NCI-H2107 treated with DMSO at 0.1 percent for 48 hours (cell line): Measurements from ENCODE around the gene TNIP1.
A peak's percentile ranks its signal among the peaks of the same experiment; 100 is the strongest.

ENCODE experiments used
- DNase-seq: peaks from one replicate; lab custom pipeline; 2025; ENCODE audit not compliant: unreplicated experiment; lab: John Stamatoyannopoulos, UW

The TNIP1 gene, protein sequence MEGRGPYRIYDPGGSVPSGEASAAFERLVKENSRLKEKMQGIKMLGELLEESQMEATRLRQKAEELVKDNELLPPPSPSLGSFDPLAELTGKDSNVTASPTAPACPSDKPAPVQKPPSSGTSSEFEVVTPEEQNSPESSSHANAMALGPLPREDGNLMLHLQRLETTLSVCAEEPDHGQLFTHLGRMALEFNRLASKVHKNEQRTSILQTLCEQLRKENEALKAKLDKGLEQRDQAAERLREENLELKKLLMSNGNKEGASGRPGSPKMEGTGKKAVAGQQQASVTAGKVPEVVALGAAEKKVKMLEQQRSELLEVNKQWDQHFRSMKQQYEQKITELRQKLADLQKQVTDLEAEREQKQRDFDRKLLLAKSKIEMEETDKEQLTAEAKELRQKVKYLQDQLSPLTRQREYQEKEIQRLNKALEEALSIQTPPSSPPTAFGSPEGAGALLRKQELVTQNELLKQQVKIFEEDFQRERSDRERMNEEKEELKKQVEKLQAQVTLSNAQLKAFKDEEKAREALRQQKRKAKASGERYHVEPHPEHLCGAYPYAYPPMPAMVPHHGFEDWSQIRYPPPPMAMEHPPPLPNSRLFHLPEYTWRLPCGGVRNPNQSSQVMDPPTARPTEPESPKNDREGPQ

DNA sequence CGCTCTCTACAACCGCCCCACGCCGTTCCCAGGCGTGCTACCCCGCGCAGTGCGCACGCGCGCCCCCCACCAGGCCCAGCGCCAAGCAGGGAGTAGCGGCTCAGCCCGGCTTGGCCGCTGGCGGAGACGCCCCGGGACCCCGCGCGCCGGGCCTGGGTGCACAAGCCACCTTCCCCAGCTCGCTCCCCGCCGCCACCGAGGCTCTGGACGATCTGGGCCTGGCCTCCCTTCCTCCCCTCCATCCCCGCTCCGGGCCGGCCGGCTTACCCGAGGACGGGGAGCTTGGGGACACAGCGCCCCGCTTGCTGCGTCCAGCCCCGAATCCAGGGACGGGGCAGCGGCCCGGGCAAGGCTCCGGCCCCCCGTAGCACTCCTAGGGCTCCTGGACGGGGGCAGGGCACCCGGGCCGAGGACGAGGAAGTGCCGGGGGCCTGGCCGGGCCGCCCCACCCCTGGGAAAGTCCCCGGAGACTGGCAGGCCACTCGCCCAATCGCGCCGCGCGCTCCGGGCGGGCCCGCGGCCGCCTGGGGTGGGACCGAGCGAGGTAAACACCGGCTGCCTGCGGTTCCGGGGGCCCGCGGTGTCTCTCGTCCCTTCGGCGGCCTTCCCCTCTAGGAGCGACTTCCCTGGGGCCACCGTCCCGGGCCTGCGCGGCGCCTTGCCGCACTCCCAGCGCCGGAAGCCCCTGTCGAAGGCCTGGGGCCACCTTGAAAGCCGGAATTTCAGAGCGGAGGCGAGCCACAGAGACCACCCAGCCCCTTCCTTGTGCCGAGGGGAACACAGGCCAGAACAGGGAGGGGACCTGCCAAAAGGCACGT lies at the start of gene TNIP1:
TSS of gene TNIP1 (minus strand) at position 422 of the 818 bp plus-strand sequence. CDS start 15,939 bp downstream, outside the sequence.
- peak; percentile 42 for DNase-seq

DNA sequence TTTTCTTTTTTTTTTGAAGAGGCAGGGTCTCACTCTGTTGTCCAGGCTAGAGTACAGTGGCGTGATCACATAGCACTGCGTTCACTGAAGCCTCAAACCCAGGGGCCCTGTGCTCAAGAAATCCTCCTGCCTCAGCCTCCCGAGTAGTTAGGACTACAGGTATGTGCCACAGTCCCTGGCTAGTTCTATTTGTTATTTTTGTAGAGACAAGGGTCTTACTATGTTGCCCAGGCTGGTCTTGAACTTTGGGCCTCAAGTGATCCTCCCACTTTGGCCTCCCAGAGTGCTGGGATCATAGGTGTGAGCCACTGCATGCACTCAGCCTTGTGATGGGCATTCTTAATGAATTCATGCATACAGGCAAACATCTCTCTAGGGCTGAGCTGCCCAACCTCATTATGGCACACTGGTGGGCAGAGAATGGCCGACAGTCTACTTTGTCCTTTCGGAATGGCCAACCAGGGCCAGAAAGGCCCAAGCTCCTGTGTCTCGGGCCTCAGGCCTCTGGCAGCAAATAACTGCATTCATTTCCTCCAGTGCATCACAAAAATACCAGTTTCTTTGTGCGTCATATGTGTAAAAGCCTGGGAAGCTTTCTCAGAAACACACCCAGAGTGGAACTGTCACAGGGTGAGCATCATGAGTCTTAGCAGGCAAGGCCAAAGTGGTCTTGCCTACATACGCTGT lies 49.5 kb upstream of the TNIP1 start:
- DNase-seq: no peak

DNA sequence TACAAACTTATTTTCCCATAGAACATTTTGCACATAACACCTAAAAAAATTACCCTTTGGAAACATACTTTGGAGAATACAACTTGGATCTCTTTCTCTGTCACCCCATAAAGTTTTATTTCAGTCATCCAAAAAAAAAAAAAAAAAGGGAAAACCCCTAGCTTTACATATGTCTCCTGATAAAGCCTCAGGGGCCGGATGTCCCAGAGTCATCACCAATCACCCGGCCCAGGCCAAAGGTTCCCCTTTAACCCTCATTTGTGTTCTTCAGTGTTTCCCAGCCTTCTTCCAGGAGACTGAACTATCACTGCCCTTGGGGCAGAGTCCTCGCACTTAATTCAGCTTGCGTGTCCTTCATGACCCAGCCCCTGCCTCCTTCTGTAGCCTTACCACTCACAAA lies 48.0 kb upstream of the TNIP1 start:
- DNase-seq: no peak

DNA sequence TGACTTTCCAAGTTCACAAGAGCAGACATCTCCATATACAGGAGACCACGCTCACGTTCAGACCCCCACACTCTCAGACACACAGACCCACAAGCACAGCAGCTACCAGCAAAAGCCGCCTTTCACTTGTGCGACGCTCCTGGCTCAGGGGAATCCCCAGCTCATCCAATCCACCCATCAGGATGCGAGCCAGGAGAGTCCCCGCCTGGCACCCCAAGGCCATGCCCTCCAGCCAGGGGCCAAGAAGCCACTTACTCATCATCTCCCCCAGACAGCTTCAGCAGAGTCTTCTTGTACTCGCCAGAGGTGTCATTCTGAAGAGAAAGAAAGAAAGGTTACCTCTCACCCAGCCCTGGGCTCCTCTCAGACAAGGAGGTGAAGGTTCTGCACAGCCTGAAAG lies 47.1 kb upstream of the TNIP1 start:
- no peak for DNase-seq

DNA sequence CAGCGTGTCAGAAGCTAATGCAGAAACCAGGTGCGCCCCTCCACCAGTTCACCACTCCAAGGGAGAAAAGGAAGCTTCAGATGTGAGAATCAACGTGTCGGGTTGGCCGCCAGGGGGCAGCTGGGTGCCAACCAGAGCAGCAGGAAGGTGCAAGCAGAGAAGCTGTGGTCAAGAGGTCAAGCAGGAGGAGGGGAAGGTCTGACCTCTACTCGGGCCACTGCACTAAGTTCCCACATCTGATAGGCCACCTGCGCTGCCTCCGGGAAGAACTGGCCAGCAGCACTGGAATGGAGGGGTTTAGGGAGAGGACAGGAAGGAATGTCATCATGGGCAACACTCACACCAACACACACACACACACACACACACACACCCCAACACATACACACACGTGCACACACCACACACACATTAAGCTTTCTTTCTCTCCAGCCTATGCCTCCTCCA lies 45.4 kb upstream of the TNIP1 start:
- DNase-seq: no peak

DNA sequence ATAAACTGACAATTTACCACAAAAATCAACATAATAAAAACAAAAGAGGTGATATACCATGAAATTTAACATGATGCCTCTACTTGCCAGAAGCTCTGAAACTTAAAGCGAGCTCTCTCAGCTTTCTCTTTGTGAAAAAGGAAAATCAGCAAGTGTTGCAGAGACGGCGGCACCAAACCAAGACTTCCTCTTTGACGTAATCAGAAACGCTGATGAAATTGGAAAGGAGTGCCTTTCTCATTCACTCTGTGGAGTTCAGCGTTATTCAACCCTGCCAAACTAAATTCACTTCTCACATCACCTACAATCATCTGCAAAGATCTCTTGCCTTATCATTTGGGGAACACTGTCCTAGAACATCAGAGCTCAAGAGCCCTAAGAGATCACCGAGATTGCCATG lies 44.6 kb upstream of the TNIP1 start:
- no peak for DNase-seq

DNA sequence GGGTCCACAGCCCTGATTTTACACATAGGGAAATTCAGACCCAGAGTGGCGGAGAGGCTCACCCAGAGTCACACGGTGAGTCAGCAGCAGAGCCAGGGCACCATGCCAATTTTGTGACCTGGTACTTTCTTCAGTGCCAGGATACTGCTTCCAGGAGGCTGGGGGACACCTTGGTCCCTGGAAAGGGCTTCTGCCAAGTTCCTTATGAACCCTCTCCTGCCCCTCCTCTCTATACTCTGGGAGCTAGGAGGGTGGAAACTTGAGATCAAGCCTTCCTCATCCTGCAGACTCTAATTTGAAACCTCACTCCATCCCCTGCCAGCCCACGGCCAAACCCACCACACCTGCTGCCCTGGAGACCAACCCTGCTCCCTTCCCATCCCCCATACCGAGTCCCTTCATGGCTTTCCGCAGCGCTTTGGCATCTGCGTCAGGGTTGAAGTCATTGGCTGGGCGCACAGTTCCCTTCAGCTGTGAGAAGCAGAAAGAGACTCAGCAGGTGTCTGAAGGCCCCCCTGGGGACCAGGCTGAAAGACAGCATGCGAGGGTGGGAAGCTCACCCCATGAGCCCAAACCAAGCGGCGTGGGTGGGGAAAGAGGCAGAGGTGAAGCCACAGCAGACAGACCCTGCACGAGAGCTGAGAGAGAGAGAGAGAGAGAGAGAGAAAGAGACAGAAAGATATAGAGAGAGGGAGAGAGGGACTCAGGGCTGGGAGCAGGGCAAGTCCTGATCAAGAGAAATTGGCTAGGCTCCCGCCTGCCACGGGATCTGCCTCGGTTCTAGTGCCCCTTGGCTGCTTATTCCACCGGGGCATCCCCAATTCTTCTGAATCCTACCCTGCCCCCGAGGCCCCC lies 43.3 kb upstream of the TNIP1 start:
- DNase-seq: peak; percentile 83

DNA sequence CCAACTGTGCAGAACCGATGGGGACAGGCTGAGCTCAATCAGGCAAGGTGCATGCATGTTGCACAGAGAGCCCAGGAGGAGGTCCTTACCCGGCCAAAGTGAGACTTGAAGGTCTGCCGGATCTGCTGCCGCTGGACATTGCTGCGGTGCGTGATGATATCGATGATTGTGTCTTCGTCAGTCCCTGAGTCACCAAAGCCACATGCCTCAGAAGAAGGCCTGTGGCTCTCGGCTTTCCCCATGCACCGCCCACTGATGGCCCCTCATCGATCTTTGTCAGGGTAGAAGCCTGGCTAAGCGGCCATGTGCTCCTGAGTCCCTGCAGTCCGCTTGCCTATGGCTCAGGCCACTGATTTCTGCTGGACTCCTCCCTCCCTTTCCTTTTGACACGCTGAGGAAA lies 42.0 kb upstream of the TNIP1 start:
- DNase-seq: no peak

DNA sequence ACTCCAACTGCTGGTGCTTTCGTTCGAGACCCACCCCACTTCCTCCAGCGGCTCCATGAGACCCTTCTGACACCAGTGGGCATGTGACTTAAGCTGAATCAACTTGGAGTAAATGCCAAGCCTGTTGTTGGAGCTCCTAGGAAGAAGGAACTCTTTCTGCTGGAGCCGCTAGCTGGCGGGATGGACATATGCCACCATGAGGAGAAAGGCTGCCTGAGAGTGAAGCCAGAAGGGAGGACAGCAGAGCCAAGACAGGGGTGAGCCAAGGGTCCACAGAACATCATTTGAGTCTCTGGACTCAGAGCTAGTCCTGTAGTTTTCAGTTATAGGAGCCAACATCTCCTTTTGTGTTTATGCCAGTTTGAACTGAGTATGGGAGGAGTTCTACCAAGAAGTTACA lies 40.8 kb upstream of the TNIP1 start:
- DNase-seq: no peak

DNA sequence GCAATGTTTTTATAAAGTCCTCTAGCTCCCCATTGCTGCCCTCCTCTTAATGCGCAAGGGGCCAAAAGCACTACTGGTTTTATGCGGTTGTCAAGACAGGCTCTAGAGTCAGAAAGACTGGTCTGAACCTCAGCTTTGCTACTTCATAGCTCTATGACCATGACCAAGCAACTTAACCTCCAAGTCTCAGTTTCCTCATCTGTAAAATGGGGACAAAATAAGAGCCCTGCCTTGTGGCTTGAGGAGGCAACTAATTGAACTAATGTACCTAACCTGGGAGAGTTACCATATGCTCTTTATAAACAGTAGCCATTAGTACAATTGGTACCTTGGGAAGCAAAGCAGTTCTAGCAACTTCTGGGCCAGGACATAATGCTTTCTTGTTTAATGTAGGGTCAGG lies 40.3 kb upstream of the TNIP1 start:
- DNase-seq: no peak

DNA sequence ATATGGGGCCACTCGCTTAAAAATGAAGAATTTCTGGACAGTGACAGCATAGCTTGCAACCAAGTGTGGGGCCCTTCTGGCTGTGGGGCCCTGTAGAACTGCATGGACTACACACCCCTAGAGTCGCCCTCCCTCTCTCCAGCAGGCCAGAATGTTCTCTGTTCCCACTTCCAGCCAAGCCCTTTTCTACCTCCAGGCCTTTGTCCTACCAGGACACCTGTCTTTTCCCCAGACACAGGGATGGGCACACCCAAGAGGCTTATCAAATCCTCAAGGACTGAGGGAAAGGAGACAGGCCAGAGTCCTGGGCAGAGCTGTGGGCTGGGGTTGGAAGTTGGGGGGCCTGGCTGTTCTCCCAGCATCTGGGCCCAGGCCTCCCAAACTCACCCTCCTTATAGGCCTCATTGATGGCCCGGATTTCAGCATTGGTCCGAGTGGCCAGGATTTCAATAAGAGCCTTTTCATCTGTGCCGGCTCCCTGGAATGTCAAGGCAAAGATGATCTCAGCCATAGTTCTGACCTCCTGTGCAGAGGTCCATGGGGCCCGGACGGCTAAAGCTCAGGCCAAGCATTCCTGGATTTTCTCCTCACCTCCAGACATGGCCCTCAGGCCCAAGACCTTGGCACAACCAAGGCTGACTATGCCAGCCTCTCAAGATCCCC lies 38.2 kb upstream of the TNIP1 start:
- DNase-seq: no peak

DNA sequence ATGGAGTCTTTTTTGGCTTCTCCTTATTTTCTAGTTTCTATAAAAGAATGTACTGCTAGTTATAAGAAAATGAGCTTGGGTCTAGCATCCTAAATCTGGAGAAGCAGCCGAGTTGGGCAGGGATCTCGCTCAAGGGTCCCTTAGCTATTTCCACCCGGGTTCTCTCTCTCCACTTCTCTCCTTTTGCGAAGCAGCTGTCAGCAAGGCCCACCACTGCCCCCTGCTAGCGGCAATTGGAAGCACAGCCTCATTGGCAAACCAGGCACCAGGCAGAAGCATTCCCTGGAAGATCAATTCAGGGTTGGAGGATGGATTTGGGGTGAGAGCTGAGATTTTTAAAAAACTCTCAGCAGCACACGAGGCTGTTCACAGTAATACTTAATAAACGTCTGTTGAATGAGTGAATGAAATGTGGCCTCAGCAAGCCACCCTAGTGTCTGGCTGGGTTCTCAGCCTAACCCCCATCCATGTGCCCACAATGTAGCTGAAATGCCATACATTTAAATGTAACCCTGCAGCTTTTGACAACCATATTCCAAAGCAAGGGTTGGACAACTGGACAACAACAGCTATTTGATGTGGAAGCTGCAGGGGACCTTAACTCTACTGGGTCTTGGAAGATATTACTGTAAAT lies 34.6 kb upstream of the TNIP1 start:
- peak; percentile 25 for DNase-seq

DNA sequence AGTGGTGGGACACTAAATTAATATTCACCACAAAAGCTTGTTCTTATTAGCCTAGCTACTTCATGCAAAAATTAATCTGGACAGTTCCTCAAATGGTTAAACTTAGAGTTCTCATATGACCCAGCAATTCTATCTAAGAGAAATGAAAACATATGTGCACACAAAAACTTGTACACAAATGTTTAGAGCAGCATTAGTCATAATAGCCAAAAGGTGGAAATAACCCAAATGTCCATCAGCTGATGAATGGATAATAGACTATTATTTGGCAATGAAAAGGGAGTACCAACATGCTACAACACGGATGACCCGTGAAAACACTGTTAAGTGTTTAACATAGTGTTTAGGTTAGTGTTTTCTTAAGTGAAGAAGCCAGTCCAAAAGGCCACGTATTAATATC lies 32.8 kb upstream of the TNIP1 start:
- DNase-seq: no peak

DNA sequence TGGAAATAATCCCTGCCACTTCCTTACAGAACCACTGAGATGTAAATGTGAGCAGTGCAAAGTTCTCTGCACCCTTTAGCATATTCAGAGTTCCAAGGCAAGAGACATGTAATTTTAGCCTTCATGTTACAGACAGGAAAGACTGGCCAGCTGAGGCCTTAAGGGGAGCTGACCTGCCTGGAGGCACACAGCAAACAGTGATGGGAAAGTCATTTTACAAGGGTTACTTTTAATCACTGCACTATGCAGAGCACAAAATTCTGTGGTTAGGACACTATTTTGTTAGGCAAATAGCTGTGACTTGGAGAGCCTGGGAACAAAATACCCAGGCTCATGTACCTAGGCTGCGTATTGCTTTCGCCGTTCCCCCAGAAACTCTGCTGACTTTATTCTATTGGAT lies 30.2 kb upstream of the TNIP1 start:
- DNase-seq: no peak

DNA sequence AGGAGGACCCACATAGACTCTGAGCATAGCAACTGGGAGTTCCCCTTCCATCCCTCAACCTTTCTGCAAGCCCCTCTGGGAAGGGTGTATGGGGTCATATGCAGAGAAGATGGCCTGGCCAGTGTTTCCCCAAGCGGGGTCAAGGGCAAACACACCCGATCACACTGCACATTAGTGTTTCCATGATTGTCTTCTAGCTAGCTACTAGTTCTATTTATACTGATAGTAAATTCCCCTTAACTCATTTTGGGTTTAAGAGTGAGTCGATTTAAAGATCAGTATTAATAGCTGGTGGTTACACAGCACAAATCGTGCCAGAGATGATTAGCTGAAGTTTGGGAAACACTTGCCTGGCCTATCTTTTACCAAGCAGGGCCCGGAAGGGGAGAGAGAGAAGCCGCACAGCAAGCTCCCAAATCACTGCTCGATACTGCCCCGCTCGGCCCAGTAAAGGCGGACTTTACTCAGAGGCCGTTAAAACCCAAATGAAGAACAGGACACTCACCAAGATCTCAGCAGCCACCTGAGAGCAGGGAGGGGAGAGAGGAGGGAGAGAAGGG lies 29.4 kb upstream of the TNIP1 start:
- DNase-seq: no peak

DNA sequence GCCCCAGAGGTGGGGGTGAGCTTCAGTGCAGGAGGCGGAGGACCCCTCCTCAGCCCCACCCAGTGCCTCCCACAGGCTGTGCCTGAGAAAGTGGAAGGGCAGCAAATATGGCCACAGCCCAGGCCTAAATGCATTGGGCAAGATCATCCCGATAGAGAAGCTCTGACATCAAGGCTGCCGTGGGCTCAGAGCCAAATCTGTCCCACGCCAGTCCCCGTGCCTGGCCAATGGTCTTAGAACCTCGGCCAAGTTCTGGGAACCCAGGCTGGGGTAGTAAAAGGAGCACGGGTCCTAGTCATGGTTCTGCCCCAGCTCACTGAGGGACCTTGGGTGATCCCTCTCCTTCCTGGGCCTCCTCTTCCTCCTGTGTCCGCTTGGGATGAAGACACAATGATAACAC lies 27.7 kb upstream of the TNIP1 start:
- DNase-seq: no peak

DNA sequence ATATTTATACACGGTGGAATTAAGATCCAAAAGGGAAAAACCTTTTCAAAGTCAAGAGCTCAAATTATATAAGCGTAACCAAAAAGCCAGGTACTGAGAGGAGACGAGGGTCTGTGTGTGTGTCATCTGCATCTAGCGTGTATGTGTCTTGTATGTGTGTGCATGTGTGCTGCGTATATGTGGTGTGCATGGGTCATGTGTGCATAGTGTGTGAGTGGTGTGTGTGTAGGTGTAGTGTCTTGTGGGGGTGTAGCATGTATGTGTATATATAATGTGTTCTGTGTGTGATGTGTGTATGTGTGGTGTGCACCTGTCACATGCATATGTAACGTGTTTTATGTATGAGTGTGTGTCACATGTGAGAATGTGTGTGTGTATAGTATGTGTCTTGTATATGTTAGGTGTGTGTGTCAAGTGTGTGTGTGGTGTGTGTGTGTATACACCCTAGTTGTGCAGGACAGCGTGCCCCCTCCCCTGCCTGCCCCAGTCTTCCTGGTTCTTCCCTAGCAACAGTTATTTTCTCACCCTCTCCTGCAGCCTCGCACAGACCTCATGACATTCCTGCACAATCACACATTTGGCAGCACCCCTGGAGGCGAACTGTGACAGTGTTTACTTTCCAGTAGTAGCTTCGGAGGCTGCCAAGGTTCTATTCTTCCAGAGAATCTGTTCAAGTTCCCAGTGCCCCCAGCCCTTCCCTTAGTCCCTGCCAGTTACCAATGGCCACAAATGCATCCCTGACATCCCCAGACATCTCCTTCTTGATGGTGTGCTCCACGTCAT lies 27.1 kb upstream of the TNIP1 start:
- DNase-seq: no peak

DNA sequence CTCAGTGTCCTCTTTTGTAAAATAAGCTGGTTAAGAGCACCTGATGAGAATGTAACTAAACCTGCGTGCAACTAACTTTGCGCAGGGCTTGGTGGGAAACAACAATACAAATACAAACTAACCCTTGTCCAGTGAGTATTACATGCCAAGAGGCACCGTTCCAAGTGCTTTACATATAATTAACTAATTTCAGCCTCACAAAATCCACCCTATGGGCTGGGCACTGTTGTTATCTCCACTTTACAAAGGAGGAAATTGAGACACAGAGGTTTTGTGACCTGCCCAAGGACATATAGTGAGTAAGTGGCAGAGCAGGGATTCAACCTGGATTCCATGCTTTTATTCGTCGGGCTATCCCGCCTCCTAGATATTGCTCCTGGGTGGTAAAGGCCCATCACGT lies 26.2 kb upstream of the TNIP1 start:
- no peak for DNase-seq
